ENCODE data around the gene RALGAPA2.
"Not testable (repeated sequence)": the region's sequence is repeated elsewhere in the genome, so short reads cannot be mapped to it uniquely, and the experiment has no call there.

RALGAPA2 gene

GRCh38 chr20:20362774-20363433 is 349.5 kb downstream of the RALGAPA2 start:
- DNase-seq, result no peak

GRCh38 chr20:20360464-20360863 is 352.0 kb downstream of the RALGAPA2 start:
- DNase-seq, result peak; percentile 42

DNA sequence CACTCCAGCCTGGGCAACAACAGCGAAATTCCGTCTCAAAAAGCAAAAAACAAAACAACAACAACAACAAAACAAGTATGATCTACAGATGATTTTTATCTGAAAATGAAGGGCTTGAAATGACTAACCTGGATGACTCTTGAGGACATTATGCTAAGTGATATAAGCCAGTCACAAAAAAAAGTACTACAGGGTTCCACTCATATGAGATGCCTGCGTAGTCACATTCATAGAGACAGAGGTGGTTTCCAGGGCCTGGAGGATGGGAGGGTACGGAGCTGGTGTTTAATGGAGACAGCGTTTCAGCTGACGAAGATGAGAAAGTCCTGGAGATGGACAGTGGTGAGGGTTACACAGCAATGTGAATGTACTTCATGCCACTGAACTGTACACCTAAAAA is 352.8 kb downstream of the RALGAPA2 start:
- DNase-seq, result no peak

DNA sequence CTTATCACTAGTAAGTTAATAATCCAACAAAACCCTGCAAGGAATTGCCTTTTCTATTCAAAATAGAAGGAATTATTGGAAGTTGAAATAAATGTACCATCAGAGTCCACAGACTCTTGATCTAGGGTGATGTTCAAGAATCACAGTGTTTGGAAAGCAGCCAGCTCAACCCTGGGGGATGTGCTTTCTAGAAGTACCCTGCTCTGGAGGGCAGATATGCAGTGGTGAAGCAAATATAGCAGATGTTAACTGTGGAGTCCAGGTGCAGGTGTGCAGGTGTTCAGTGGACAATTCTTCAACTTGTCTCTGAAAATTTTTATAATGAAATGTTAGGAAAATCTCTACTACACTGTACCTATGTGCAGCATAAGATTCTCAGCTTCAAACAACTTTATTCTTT is 353.6 kb downstream of the RALGAPA2 start:
- DNase-seq, result no peak

DNA sequence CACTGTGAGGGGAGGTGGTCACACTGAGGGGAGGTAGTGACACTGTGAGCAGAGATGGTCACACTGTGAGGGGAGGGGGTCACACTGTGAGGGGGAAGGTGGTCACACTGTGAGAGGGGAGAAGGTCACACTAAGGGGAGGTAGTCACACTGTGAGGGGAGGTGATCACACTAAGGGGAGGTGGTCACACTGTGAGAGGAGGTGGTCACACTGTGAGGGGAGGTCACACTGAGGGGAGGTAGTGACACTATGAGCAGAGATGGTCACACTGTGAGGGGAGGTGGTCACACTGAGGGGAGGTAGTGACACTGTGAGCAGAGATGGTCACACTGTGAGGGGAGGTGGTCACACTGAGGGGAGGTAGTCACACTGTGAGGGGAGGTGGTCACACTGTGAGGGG is 356.9 kb downstream of the RALGAPA2 start:
- DNase-seq, result not testable (repeated sequence)

GRCh38 chr20:20353576-20353975 is 358.9 kb downstream of the RALGAPA2 start:
- DNase-seq, result no peak

DNA sequence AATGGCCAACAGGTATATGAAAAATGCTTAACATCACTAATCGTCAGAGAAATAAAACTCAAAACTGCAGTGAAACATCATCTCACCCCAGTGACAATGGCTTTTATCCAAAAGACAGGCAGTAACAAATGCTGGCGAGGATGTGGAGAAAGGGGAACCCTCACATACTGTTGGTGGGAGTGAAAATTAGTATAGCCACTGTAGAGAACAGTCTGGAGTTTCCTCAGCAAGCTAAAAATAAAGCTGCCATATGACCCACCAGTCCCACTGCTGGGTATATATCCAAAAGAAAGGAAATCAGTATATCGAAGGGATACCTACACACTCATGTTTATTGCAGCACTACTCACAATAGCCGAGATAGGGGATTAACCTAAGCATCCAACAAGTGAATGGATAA is 368.0 kb downstream of the RALGAPA2 start:
- no peak for DNase-seq

GRCh38 chr20:20343932-20344331 is 368.5 kb downstream of the RALGAPA2 start:
- no peak for DNase-seq

All from CD4-positive, alpha-beta T cell treated with Interleukin-17A for 1 hour (primary cell).